Ishikawa (cell line): ENCODE data around the gene MDM1.
A peak's percentile ranks its signal among the peaks of the same experiment; 100 is the strongest.

Source experiments
- CEBPB ChIP-seq: IDR thresholded peaks from 2 replicates; pipeline ENCODE4 v1.6.1; 2012
- CREB1 ChIP-seq: IDR thresholded peaks from 2 replicates; pipeline ENCODE4 v1.6.1; 2012; ENCODE audit warnings: low read depth
- EGR1 ChIP-seq: IDR thresholded peaks from 2 replicates; pipeline ENCODE4 v1.6.1; 2012
- EP300 ChIP-seq: IDR thresholded peaks from 2 replicates; pipeline ENCODE4 v1.6.1; 2012; ENCODE audit warnings: borderline replicate concordance
- FOXM1 ChIP-seq: IDR thresholded peaks from 2 replicates; pipeline ENCODE4 v1.6.1; 2012; ENCODE audit warnings: low read depth, borderline replicate concordance
- MAX ChIP-seq: IDR thresholded peaks from 2 replicates; pipeline ENCODE4 v1.6.1; 2012
- NFIC ChIP-seq: IDR thresholded peaks from 2 replicates; pipeline ENCODE4 v1.6.1; 2012
- RAD21 ChIP-seq: IDR thresholded peaks from 2 replicates; pipeline ENCODE4 v1.6.1; 2012; ENCODE audit warnings: low read depth
- REST ChIP-seq: IDR thresholded peaks from 2 replicates; pipeline ENCODE4 v1.6.1; 2012; ENCODE audit warnings: low read depth, mild to moderate bottlenecking
- TAF1 ChIP-seq: IDR thresholded peaks from 2 replicates; pipeline ENCODE4 v1.6.1; 2012; ENCODE audit warnings: low read depth, mild to moderate bottlenecking
- TCF12 ChIP-seq: IDR thresholded peaks from 2 replicates; pipeline ENCODE4 v1.6.1; 2012; ENCODE audit warnings: low read depth
- TEAD4 ChIP-seq: IDR thresholded peaks from 2 replicates; pipeline ENCODE4 v1.6.1; 2012
- USF1 ChIP-seq: IDR thresholded peaks from 2 replicates; pipeline ENCODE4 v1.6.1; 2012
- YY1 ChIP-seq: IDR thresholded peaks from 2 replicates; pipeline ENCODE4 v1.6.1; 2012; ENCODE audit warnings: low read depth
- ZBTB7A ChIP-seq: IDR thresholded peaks from 2 replicates; pipeline ENCODE4 v1.6.1; 2012; ENCODE audit warnings: low read depth

The MDM1 gene

GRCh38 chr12:68358532-68359485 lies 26.6 kb upstream of the MDM1 start:
- TF ChIP-seq RAD21 (peak; percentile 84), NFIC (no peak)

- TF ChIP-seq REST (no peak), EGR1 (no peak), TEAD4 (no peak), FOXM1 (no peak), CEBPB (no peak), RAD21 (no peak), EP300 (no peak), CREB1 (no peak)
These were observed 24.8 kb upstream of the MDM1 start for GRCh38 chr12:68356986-68357385.

GRCh38 chr12:68356060-68356695 lies 24.0 kb upstream of the MDM1 start:
- TF ChIP-seq YY1 = no peak
- TF ChIP-seq TAF1 = no peak
- no peak for TF ChIP-seq RAD21
- no peak for TF ChIP-seq USF1
- TF ChIP-seq TCF12 = no peak
- no peak for TF ChIP-seq REST
- TF ChIP-seq TEAD4 = no peak

- TF ChIP-seq NFIC (no peak), EGR1 (no peak), CREB1 (no peak), ZBTB7A (no peak), USF1 (no peak), REST (no peak), MAX (no peak), TAF1 (no peak), CEBPB (no peak), EP300 (no peak), YY1 (no peak), FOXM1 (no peak), RAD21 (no peak)
These were observed 22.9 kb upstream of the MDM1 start for GRCh38 chr12:68354977-68355541.

- no peak for TF ChIP-seq NFIC
- TF ChIP-seq USF1 = no peak
- TF ChIP-seq FOXM1 = no peak
These were observed 19.9 kb upstream of the MDM1 start for GRCh38 chr12:68352067-68352466.
